ENCODE data around the gene KCTD16.

KCTD16 gene

GRCh38 chr5:144428326-144428725 is 257.7 kb downstream of the KCTD16 start:
- H3K36me3 Mint-ChIP-seq = no peaks in the 10 kb centered on the region
- H3K4me3 Mint-ChIP-seq = no peak overlapping the region
- no peaks in the 10 kb centered on the region for H3K27me3 Mint-ChIP-seq
- no peaks in the 10 kb centered on the region for H3K4me1 Mint-ChIP-seq (ENCODE audit: low read depth)
- H3K9me3 Mint-ChIP-seq (ENCODE audit: low read depth) = peaks cover 22% of the 10 kb centered on the region
- no peak overlapping the region for H3K27ac Mint-ChIP-seq

- H3K27me3 Mint-ChIP-seq = no peaks in the 10 kb centered on the region
- no peaks in the 10 kb centered on the region for H3K4me1 Mint-ChIP-seq (ENCODE audit: low read depth)
- peaks cover 13% of the 10 kb centered on the region for H3K9me3 Mint-ChIP-seq (ENCODE audit: low read depth)
- H3K27ac Mint-ChIP-seq = no peak overlapping the region
- H3K4me3 Mint-ChIP-seq = no peak overlapping the region
- H3K36me3 Mint-ChIP-seq = no peaks in the 10 kb centered on the region
These were observed 258.7 kb downstream of the KCTD16 start for GRCh38 chr5:144429405-144429804.

- Mint-ChIP-seq H3K36me3 (no peaks in the 10 kb centered on the region), H3K4me1 (ENCODE audit: low read depth) (no peaks in the 10 kb centered on the region), H3K27me3 (no peaks in the 10 kb centered on the region), H3K27ac (no peak overlapping the region), H3K9me3 (ENCODE audit: low read depth) (peaks cover 8% of the 10 kb centered on the region), H3K4me3 (no peak overlapping the region)
These were observed 259.2 kb downstream of the KCTD16 start for GRCh38 chr5:144429905-144430304.

- Mint-ChIP-seq H3K9me3 (ENCODE audit: low read depth) (peaks cover 7% of the 10 kb centered on the region), H3K27me3 (no peaks in the 10 kb centered on the region), H3K4me3 (no peak overlapping the region), H3K4me1 (ENCODE audit: low read depth) (no peaks in the 10 kb centered on the region), H3K27ac (no peak overlapping the region), H3K36me3 (no peaks in the 10 kb centered on the region)
These were observed 262.6 kb downstream of the KCTD16 start for GRCh38 chr5:144433140-144433822.

GRCh38 chr5:144433893-144434292 is 263.2 kb downstream of the KCTD16 start:
- Mint-ChIP-seq H3K36me3 (no peaks in the 10 kb centered on the region), H3K4me3 (no peak overlapping the region), H3K27me3 (no peaks in the 10 kb centered on the region), H3K27ac (no peak overlapping the region), H3K9me3 (ENCODE audit: low read depth) (peaks cover 3% of the 10 kb centered on the region), H3K4me1 (ENCODE audit: low read depth) (no peaks in the 10 kb centered on the region)

GRCh38 chr5:144436007-144436406 is 265.3 kb downstream of the KCTD16 start:
- no peak overlapping the region for H3K4me3 Mint-ChIP-seq
- H3K27me3 Mint-ChIP-seq = no peaks in the 10 kb centered on the region
- H3K36me3 Mint-ChIP-seq = no peaks in the 10 kb centered on the region
- no peaks in the 10 kb centered on the region for H3K4me1 Mint-ChIP-seq (ENCODE audit: low read depth)
- no peak overlapping the region for H3K27ac Mint-ChIP-seq
- H3K9me3 Mint-ChIP-seq (ENCODE audit: low read depth) = no peaks in the 10 kb centered on the region

GRCh38 chr5:144438237-144438636 is 267.6 kb downstream of the KCTD16 start:
- H3K36me3 Mint-ChIP-seq = peaks cover 3% of the 10 kb centered on the region
- H3K4me1 Mint-ChIP-seq (ENCODE audit: low read depth) = no peaks in the 10 kb centered on the region
- H3K27ac Mint-ChIP-seq = no peak overlapping the region
- H3K27me3 Mint-ChIP-seq = no peaks in the 10 kb centered on the region
- H3K4me3 Mint-ChIP-seq = no peak overlapping the region
- peaks cover 13% of the 10 kb centered on the region for H3K9me3 Mint-ChIP-seq (ENCODE audit: low read depth)

GRCh38 chr5:144448457-144448856 is 277.8 kb downstream of the KCTD16 start:
- no peak overlapping the region for H3K27ac Mint-ChIP-seq
- peaks cover 2% of the 10 kb centered on the region for H3K36me3 Mint-ChIP-seq
- H3K9me3 Mint-ChIP-seq (ENCODE audit: low read depth) = peaks cover 7% of the 10 kb centered on the region
- H3K4me3 Mint-ChIP-seq = no peak overlapping the region
- H3K27me3 Mint-ChIP-seq = no peaks in the 10 kb centered on the region
- H3K4me1 Mint-ChIP-seq (ENCODE audit: low read depth) = no peaks in the 10 kb centered on the region

GRCh38 chr5:144451187-144451973 is 280.7 kb downstream of the KCTD16 start:
- no peaks in the 10 kb centered on the region for H3K4me1 Mint-ChIP-seq (ENCODE audit: low read depth)

GRCh38 chr5:144453753-144454152 is 283.1 kb downstream of the KCTD16 start:
- H3K9me3 Mint-ChIP-seq (ENCODE audit: low read depth) = peaks cover 14% of the 10 kb centered on the region
- H3K4me1 Mint-ChIP-seq (ENCODE audit: low read depth) = no peaks in the 10 kb centered on the region
- no peak overlapping the region for H3K4me3 Mint-ChIP-seq
- H3K27ac Mint-ChIP-seq = no peak overlapping the region
- H3K36me3 Mint-ChIP-seq = no peaks in the 10 kb centered on the region
- H3K27me3 Mint-ChIP-seq = no peaks in the 10 kb centered on the region

More at GRCh38 chr5:144451187-144451973, 280.7 kb downstream of the KCTD16 start:
- Mint-ChIP-seq H3K27ac (no peak overlapping the region), H3K9me3 (ENCODE audit: low read depth) (peaks cover 2% of the 10 kb centered on the region), H3K4me3 (no peak overlapping the region), H3K27me3 (no peaks in the 10 kb centered on the region), H3K36me3 (no peaks in the 10 kb centered on the region)

GRCh38 chr5:144457160-144457559 is 286.5 kb downstream of the KCTD16 start:
- no peaks in the 10 kb centered on the region for H3K4me1 Mint-ChIP-seq (ENCODE audit: low read depth)
- H3K4me3 Mint-ChIP-seq = no peak overlapping the region
- peaks cover 23% of the 10 kb centered on the region for H3K9me3 Mint-ChIP-seq (ENCODE audit: low read depth)
- H3K27ac Mint-ChIP-seq = no peak overlapping the region
- no peaks in the 10 kb centered on the region for H3K36me3 Mint-ChIP-seq
- H3K27me3 Mint-ChIP-seq = no peaks in the 10 kb centered on the region

- Mint-ChIP-seq H3K27me3 (no peaks in the 10 kb centered on the region), H3K4me1 (ENCODE audit: low read depth) (no peaks in the 10 kb centered on the region), H3K27ac (no peak overlapping the region), H3K4me3 (no peak overlapping the region), H3K36me3 (no peaks in the 10 kb centered on the region), H3K9me3 (ENCODE audit: low read depth) (peaks cover 23% of the 10 kb centered on the region)
These were observed 287.5 kb downstream of the KCTD16 start for GRCh38 chr5:144458216-144458615.

- no peak overlapping the region for H3K4me3 Mint-ChIP-seq
- H3K27ac Mint-ChIP-seq = no peak overlapping the region
- H3K27me3 Mint-ChIP-seq = no peaks in the 10 kb centered on the region
- peaks cover 23% of the 10 kb centered on the region for H3K9me3 Mint-ChIP-seq (ENCODE audit: low read depth)
- no peaks in the 10 kb centered on the region for H3K36me3 Mint-ChIP-seq
- H3K4me1 Mint-ChIP-seq (ENCODE audit: low read depth) = no peaks in the 10 kb centered on the region
These were observed 289.9 kb downstream of the KCTD16 start for GRCh38 chr5:144460600-144460999.

GRCh38 chr5:144462577-144462976 is 291.9 kb downstream of the KCTD16 start:
- H3K9me3 Mint-ChIP-seq (ENCODE audit: low read depth) = peaks cover 14% of the 10 kb centered on the region
- no peaks in the 10 kb centered on the region for H3K36me3 Mint-ChIP-seq
- H3K4me1 Mint-ChIP-seq (ENCODE audit: low read depth) = no peaks in the 10 kb centered on the region
- no peaks in the 10 kb centered on the region for H3K27me3 Mint-ChIP-seq
- H3K27ac Mint-ChIP-seq = no peak overlapping the region
- H3K4me3 Mint-ChIP-seq = no peak overlapping the region

- H3K4me3 Mint-ChIP-seq = no peak overlapping the region
- no peaks in the 10 kb centered on the region for H3K36me3 Mint-ChIP-seq
- no peaks in the 10 kb centered on the region for H3K27me3 Mint-ChIP-seq
- H3K27ac Mint-ChIP-seq = no peak overlapping the region
- no peaks in the 10 kb centered on the region for H3K4me1 Mint-ChIP-seq (ENCODE audit: low read depth)
- peaks cover 11% of the 10 kb centered on the region for H3K9me3 Mint-ChIP-seq (ENCODE audit: low read depth)
These were observed 293.0 kb downstream of the KCTD16 start for GRCh38 chr5:144463481-144464223.

Data from activated naive CD8-positive, alpha-beta T cell (primary cell).